HG03280 (cell line): ENCODE measurements around the gene ACVR1.

Experiments used
- ATAC-seq: cut with Tn5 transposase; IDR thresholded peaks from one replicate; pipeline ENCODE4 v1.9.1; 2021; ENCODE audit warnings: mild to moderate bottlenecking, moderate library complexity; ENCODE audit not compliant: unreplicated experiment

ACVR1 gene

DNA sequence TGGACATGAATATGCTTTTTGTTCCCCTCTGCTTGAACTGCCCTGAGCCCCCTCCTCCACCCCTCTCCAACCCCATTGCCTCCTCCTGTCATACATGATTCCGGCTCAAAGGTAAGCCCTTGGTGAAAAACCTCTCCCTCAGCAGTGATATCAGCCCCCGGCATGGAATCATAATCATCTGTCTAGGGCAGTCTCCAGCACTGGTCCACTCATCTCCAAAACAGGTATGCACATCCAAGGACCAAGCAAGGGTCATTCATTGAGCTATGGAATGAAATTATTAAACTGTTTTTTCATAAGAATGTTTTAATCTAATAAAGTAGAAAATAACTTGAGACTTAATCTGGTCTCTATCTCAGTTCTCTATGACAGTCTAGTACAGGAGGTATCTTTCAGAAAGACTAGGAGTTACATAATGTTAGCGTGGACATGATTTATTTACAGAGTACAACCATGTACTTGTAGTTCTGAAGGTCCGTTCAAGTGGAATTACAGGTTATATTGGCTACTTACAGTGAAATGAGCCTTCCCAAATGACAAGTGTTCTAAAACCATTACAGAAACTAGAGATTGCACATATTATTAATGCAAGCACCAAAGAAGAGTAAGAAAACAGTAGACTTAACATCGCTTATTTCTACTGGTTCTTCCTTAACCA lies 75.2 kb downstream of the ACVR1 start:
- ATAC-seq, result no peak

DNA sequence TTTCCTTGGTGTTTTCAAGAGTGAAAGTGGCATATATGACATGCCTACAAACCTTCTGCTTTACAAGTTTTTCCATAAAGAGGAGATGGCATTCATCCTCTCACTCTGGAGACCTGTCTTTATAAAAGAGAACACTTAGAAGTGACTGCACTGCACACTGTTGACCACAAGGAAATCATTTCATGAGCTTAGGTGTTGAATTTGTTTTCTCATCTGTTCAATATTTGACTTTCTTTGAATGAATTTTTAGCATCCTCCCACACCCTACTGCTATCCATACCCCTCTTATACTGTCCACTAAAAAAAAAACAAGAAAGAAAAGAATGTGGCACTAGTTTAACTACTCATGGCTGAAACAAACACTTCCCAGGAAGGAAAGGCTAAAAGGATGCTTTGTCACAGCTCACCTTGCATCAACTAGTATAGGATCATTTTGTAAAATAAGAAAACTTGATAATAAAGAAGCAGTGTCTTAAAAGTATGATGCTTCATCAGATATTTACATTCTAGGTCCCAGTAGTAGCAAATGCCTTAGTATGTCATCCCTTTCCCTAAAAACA lies 83.0 kb downstream of the ACVR1 start:
- no peak for ATAC-seq

DNA sequence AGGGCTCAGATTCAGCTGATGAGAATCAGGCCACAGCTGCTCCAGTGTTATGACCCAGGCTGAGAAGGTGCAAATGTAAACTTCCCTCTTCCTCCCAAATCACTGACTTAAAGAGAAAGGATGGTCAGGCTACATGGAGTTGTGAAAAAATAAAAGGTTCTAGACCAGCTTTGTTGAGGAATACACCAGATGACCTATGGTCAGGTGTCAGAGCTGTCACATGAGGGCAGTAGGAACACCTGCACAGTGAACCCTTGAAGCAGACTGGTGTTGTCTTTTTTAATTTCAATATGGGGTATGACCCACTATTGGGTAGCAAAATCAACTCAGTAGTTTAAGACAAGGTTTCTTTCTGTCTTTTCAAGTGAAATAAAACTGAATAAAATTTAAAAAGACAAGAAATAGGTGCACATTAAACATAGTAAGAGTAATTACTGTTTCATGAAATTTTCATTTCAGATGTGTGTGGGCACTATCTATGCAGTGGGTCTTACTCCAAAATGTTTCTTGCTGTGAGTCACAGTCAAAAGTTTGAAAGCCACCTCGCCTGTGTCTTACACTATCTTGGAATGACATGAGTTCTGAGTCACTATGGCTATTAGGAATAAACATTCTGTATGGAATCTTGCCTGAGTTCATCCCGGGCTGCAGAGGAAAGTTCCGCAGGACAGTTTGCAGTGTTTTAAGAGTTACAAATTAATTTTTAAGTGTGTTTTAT lies 83.6 kb downstream of the ACVR1 start:
- ATAC-seq, result no peak

DNA sequence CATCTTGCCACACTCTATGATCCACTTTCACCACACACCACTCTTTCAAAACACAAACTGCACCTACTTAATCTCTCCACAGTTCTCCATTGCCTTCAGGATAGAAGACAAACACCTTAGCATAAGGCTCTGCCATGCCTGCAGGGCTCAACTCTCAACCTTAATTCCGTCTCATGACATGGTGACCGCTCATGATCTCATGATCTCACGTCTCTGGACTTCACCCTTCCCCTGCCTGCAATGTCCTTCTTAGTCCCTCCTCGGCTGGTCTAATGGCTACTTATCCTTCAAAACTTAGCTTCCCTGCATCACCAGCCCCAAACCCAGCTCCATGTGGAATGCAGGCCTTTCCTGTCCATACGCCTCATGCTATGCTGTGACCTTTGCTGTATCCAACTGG lies 85.3 kb downstream of the ACVR1 start:
- ATAC-seq, result no peak

DNA sequence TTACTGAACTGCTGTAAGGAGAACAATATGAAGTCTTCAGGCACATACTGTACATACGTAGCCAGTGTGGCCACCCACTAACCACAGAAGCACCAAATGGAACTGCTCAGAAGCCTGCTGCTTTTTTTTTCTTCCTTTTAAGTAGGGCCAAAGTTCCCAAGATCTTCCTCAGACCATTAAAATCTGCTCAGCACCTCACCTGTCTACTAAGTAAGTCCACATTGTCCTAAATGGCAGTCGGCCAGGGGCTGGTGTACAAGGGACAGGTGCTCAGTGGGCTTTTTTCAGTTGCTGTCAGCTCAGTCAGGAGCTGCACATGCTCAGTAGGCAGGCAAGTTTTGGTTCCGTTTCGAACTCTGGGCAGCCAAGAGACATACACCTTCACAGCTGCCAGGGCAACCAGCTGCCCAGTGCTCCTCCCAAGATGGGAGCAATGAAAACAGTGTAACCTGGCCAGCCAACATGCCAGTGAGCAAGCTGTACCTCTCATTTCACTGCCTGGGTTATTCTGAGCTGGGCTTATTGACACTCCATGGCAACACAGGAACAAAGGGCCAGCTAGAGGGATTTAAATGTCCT lies 86.1 kb downstream of the ACVR1 start:
- ATAC-seq, result no peak

DNA sequence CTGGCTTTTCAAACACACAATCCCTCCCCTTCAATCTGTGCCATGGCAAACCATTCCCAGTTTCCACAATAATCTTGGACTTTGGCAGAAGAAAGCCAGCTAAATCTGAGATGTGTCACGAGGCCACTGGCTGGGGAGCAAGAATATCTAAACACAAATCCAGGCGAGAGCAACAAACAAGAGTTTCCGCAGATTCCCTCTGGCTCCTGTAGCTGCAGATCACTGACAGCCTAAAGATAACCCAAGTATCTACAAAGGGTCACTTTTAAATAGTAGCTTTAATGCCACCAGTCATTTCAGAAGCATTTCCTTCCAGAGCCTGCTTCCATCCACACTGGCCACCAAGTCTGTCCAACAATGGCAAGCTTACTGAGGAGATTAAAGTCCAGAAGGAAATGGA lies 86.9 kb downstream of the ACVR1 start:
- ATAC-seq, result no peak

DNA sequence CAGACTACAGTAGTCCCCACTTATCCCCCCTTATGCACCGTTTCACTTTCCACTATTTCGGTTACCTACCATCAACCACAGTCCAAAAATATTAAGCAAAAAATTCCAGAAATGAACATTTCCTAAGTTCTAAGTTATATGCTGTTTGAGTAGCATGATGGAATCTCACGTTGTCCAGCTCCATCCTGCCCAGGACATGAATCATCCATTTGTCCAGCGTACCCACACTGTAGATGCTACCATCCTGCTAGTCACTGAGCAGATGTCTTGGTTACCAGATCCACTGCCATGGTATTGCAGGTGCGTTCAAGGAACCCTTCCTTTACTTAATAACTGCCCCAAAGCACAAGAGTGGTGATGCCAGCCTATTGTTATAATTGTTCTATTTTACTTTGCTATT lies 87.9 kb downstream of the ACVR1 start:
- ATAC-seq, result no peak

DNA sequence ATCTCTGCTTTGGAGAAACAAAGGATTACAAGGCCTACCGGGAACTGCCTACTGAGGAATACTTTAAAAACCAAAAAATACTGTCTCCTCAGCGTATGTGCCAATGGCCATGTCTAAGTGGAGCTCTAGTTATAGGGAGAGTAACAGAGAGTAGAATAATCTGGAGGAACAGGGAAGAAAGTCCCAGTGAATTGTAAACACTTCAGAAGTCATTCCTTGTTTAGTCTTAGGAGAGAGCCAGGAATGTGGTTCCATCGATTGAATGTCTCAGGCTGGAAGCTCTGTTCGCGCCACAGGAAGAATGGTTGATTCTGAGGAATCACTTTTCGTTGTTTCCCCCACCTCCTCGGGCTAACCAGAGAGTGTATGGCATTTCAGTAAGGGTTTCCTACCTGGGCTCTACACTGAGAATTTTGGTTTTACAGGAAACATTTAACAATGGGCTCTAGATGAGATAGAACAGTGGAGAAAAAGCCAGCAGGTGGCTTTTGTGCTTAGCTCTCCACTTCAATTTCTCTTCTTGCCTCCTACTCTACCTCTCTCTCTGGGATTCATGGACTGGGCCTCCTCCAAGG lies 88.7 kb downstream of the ACVR1 start:
- no peak for ATAC-seq

DNA sequence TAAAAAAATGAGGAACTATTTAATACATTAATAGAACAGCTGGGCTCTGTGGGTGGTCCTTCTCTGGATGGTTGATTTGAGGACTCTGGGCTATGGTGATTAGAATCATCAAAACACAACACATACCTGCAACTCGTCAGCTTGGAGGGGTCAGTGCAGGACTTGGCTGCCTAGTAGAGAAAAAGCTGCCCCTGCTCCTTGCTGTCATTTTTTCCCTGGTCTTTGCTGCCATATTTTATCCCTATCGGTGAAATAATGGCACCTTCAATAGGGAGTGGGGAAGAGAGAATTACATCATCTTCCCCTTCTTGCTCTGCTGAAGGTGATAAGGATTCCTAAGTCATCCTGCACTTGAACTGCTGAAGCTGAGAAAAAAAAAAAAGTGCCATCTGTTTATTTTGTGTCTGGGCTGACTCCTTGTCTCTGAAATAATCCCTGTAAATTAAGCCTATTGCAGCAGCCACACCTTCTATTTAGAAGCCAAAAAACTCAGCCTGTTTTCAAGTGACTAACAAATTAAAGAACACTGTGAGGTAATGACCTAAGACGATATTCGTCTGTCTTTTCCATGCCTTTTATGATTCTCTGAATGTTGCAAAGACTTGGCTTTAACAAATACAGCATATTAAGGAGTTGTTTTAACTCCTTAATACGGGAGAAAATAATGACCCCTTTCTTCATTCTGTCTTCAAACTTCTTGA lies 89.3 kb downstream of the ACVR1 start:
- no peak for ATAC-seq

DNA sequence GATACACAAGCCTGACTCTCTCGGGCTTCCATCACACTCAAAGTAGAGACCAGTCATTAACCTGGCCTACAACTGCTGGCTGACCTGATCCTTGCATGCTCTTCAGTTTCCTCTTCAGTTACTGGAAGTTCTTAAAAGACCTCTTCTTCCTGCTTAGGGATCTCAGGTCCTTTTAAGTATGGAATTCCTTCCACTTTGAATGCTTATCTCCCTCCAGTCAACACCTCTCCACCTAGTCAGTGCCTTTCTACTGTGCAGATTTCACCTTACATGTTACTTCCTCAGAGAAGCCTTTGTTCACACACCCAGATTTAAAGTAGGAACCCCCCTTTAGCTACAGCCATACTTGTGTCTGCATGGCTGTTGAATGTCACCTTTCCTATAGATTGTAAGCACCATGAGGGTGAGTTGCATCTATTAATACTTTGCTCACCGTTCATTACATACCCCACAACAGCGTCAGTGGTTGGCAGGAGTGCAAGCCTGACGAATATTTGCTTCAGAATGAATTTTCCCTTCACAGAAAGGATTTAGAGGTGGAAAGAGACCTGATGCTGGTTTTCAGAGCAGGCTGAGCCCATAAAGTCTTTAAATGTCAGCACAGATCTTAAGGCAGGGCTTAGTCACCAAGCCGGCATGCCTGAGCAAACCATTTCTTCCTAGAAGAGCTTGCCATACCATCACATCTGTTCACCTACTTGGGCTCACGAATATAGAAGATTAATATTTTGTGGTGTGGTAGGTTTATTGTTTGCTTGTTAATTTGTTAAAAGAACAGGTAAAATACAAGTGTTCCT lies 90.1 kb downstream of the ACVR1 start:
- no peak for ATAC-seq

DNA sequence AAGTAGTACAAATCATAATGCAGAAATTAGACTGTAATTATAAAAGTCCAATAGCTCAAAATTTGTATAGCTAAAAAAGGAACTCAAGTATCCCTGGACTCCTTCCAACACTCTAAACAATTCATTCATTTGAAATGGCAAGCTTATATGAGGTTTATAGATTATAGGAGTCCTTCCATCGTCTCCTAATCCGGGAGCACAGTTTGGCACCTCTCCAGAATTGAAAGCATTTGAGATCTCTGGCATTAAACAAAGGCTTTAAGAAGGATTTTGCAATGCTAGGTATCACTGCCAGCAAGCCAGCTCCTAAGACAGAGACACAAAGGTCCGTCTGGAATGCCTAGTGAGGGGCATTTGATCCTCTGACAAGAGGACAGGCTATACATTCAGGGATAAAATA lies 90.9 kb downstream of the ACVR1 start:
- no peak for ATAC-seq

DNA sequence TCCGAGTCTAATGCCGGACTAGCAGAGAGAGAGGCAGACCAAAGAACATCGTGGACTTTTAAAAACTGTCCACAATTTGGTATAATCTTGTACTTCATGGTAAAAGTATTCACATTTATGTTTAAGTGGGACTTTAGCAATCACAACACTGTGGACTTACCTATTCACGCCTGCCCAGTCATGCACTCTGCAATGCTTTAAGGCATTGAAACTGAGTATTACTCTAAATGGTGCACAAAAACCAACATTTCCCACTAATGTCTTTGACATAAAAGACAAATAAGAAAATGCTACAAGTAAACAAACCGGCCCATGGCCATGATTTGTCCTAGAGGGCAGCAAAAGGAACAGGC lies 91.3 kb downstream of the ACVR1 start:
- no peak for ATAC-seq

DNA sequence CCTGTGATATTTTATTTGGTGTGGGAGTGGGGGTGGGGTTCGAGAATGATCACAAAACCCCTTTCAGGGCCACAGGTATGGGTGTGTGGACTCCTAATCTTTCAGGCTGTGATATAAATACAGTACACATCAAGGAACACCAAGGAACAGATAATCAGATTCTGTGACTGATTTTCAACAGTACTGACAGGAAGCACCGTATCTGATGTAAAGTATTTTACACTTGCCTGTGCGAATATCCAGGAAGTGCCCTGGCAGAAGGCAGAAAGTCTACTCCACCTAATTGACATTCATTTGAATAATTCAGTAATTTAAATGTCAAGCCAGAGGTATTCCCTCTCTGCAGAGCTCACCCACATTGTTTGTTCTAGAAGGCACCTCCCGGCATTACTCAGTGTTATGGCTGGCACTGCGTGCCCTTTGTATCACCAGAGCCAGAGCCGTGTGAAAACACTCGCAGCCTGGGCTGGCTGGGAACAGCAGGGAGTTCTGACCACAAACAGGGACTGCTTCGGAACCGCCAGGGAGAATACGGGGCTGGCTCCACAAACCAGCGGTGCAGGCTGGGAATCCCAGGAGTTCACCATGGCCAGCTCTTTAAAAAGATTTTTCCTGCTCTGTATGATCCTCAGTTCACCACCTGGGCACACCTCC lies 91.8 kb downstream of the ACVR1 start:
- no peak for ATAC-seq

DNA sequence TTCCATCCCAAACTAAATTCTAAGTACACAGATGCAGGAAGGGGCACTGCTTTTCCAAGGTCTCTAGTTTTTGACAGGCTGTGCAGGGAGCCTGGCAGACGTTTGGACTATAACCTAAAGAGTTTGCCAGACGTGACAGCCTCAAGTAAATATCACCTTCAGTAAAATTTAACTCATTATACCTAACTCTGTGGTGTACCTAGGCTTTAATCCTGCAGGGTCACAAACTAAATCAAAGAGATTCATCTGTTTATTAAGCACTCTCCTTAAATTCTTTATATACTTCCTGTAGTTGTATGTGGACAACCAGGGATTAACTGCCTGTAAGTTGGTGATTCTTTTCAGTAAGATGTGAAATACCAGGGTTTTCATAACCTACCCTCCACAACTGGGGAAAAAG lies 92.9 kb downstream of the ACVR1 start:
- ATAC-seq, result no peak

DNA sequence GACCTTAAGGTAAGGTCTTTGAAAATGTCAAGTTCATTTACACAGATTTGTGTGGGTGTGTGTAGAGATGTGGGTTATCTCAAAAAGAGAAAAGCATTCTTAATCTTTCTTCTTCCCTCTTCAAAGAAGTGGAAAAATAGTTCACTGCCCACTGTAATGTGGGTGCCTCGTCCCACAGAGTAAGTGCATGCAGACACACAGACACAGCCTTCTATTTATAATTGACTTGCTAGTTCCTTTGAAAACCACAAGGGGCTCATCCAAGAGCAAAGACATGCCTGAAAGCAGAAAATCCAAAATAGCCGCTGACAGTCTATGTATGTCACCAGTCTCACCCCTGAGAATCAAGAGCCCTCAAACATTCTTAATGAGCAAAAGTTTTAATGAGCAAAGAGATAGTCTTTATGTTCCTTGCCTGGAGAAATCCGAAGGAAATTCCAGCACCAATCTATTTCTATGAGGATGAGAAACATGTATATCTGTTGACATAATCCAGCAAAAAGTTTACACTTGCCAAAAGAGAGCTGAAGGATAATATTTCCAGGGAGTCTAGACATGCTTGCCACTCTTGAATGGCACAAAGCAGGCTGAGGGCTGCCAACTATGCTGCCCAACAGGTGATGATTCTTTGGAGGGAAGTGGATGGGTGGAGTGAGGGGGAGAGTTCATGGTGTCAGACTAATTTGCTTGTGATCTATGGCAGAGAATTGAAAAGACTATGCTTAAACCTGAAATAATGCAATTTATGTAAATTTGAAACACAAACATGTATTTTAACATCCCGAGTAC lies 93.9 kb downstream of the ACVR1 start:
- no peak for ATAC-seq

DNA sequence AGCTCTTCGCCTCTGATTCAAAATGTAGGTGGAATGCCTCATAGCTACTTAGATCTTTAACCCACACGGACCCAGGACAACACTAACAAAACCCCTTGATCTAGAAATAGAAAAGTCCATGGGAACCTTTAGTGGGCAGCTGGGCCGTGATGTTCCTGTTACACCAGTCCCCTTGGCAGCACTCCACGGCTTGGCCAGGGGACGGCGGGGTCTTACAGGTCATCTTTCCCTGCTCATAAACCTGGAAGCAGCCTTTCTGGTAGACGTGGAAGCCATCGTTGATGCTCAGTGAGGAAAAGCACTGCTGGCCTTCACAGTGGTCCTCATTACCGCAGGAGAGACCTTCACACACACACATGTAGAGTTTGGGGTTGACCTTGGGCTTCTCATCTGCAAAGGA lies 95.9 kb downstream of the ACVR1 start:
- no peak for ATAC-seq

DNA sequence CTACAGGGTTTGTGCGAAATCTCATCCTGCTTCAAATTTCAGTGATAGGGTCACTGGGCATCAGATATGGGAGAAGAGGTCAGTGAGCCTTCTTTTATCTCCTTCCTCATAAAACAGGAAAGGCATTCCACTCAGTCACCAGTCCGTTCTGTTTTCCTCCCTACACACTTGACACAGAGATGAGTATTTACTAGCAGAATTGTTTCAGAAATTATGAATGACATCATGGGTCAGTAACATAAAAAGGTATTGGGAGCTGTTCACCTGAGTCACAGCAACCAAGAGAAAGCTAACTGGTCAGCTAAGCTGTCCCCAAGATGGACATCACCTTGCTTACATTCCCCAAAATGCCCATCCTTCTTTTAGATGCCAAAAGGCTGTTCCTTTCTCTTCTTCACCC lies 96.3 kb downstream of the ACVR1 start:
- no peak for ATAC-seq

DNA sequence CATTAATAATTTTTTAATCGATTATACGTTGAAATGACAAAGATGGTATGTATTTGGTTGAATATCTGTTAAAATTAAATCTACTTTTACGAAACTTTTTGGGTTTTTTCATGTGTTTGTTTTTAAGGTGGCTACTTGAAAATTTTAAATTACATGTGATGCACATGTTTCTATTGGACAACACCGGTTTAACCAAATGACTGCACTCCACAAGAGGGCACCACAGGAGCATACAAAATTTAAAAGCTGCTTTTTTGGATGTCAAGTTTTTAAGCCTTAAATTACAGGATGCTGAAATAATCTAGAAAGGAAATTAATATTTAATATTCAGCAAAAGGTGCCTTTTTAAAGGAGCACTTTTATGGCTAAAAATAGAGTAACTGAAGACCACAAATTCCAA lies 98.7 kb downstream of the ACVR1 start:
- ATAC-seq, result no peak

DNA sequence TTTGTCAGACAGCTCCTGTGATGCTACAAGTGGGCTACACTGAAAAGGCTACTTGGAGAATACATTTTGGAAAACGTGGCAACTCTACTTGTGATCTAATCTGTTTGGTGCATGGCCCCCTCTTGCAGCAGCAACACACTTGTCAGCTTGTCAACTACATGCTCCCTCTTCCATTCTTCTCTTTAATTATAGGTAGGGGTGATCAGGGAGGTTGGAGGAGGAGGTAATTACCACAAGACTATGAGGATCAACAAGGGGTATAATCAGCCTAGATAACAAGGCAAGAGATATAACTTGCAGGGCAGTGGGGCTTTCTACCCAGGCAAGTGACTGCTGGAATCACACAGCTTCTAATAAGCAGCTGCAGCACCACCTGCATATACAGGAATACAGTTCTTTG lies 104.9 kb downstream of the ACVR1 start:
- ATAC-seq, result no peak
